Astrocyte (in vitro differentiated cells and primary cell): ENCODE results near the gene IGFBP7.

Source experiments
- EZH2 ChIP-seq: IDR thresholded peaks from 2 replicates; pipeline ENCODE4 v1.6.1; 2012; ENCODE audit warnings: mild to moderate bottlenecking, low read length, inconsistent platforms; ENCODE audit not compliant: insufficient read depth
- TF ChIP-seq, protein P1 (sequence below): IDR thresholded peaks from 2 replicates; pipeline ENCODE4 v1.5.1; 2011; ENCODE audit warnings: low read depth, mild to moderate bottlenecking, inconsistent platforms, low read length, moderate library complexity; ENCODE audit not compliant: insufficient read depth

DNA sequence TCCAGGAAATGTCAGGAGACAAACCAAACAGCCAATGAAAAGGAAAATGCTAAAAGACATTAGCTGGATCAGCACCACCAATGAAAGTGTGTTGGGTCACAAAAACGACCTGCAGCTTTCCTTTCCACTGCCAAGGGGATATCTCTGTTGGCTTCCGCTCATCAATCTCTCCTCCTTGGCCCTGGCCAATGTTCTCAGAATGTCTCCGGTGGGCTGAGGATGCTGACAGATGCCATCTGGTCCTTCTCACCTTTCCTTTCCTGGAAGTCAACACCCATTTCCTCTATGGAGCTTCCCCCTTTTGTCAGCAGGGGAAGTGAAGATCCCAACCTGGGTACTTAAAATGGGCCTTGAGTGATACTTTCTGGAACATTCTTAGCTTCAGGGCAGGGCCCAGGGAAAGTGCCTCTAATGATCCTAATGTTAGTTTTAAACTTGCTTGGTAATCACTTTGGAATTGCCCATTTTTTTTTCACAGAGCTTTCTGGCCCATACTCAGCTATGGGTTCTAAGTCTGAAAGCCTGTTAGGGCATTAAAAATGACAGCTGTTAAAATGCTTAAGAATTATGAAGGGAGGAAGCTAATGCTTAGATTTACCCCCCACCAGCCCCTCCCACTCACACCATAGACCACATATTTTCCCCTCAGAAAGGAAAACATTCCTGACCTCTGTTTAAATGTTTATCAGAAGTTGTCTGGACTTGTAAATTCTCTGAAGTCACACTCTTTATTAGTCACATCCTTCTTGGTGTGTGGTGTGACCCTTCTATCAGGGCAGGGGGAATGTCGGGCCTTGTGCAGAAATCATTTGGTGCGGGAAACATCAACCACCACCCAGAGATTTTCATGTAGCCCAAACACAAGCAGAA is 29.2 kb downstream of the IGFBP7 start:
- TF ChIP-seq, protein P1, sequence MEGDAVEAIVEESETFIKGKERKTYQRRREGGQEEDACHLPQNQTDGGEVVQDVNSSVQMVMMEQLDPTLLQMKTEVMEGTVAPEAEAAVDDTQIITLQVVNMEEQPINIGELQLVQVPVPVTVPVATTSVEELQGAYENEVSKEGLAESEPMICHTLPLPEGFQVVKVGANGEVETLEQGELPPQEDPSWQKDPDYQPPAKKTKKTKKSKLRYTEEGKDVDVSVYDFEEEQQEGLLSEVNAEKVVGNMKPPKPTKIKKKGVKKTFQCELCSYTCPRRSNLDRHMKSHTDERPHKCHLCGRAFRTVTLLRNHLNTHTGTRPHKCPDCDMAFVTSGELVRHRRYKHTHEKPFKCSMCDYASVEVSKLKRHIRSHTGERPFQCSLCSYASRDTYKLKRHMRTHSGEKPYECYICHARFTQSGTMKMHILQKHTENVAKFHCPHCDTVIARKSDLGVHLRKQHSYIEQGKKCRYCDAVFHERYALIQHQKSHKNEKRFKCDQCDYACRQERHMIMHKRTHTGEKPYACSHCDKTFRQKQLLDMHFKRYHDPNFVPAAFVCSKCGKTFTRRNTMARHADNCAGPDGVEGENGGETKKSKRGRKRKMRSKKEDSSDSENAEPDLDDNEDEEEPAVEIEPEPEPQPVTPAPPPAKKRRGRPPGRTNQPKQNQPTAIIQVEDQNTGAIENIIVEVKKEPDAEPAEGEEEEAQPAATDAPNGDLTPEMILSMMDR = no peak
- no peak for TF ChIP-seq EZH2
